Measurements from ENCODE around the gene SH3PXD2A.

The SH3PXD2A gene

DNA sequence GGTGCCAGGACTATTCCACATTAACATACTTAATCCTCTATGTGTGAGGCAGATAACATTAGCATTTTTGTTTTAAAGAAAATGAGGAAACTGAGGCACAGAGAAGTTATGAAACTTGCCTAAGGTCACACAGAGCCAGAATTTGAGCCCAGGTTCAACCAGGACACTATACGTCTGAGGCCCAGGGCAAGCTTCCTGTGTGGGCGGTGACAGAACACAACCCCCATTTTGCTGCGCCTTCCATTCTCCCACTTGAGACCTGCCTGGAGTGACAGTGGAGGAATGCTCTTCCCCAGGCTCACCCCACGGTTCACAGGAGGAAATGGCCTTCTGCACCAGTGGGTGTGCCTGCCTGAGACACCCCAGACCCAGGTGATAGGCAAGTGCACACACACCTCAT, 164.1 kb downstream of the SH3PXD2A start:
- H3K4me1 ChIP-seq, result peaks cover 14% of the 10 kb centered on the region
- no peaks in the 10 kb centered on the region for H3K36me3 ChIP-seq
- H3K4me3 ChIP-seq (ENCODE audit: low read depth, low read length), result no peak overlapping the region
- TF ChIP-seq, protein P1, sequence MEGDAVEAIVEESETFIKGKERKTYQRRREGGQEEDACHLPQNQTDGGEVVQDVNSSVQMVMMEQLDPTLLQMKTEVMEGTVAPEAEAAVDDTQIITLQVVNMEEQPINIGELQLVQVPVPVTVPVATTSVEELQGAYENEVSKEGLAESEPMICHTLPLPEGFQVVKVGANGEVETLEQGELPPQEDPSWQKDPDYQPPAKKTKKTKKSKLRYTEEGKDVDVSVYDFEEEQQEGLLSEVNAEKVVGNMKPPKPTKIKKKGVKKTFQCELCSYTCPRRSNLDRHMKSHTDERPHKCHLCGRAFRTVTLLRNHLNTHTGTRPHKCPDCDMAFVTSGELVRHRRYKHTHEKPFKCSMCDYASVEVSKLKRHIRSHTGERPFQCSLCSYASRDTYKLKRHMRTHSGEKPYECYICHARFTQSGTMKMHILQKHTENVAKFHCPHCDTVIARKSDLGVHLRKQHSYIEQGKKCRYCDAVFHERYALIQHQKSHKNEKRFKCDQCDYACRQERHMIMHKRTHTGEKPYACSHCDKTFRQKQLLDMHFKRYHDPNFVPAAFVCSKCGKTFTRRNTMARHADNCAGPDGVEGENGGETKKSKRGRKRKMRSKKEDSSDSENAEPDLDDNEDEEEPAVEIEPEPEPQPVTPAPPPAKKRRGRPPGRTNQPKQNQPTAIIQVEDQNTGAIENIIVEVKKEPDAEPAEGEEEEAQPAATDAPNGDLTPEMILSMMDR (IDR thresholded peaks at IDR 0.05; ENCODE audit: low read depth, low read length), result no peak
- H3K9me3 ChIP-seq, result no peaks in the 10 kb centered on the region
- no peaks in the 10 kb centered on the region for H3K27me3 ChIP-seq
- no peak for DNase-seq

DNA sequence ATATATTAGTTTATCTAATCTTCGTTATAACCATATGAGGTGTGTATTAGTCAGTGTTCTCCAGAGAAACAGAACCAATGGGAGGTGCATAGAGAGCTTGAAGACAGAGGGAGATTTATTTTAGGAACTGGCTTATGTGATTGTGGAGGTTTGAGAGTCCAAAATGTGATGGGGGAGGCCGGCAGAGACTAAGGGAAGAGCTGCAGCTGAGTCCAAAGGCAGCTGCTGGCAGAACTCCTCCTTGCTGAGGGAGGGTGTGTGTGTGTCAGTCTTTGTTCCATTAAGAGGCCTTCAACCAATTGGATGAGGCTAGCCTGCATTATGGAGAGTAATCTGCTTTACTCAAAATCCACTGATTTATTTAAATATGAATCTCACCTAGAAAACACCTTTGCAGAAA, 165.1 kb downstream of the SH3PXD2A start:
- Histone ChIP-seq H3K4me1 (peaks cover 9% of the 10 kb centered on the region), H3K27me3 (no peaks in the 10 kb centered on the region), H3K4me3 (ENCODE audit: low read depth, low read length) (no peak overlapping the region)

DNA sequence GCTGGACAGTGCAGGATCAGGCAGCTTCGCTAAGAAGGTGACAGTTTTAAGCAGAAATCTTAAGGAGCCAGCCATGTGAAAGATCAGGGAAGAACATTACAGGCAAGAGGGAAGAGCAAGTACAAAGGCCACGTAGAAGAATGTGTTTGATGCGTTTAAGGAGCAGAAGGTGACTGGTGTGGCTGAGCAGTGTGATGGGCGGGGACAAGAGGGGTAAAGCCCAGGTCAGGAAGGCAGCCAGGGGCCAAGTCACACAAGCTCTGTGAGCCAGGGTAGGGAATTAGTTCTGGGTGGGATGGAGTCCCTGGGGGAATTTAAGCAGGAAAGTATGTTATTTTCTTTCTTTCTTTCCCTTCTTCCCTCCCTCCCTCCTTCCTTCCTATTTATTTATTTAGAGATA, 166.9 kb downstream of the SH3PXD2A start:
- Histone ChIP-seq H3K4me3 (ENCODE audit: low read depth, low read length) (no peak overlapping the region), H3K4me1 (peaks cover 4% of the 10 kb centered on the region), H3K9me3 (no peaks in the 10 kb centered on the region), H3K36me3 (no peaks in the 10 kb centered on the region), H3K27me3 (no peaks in the 10 kb centered on the region)
- no peak for DNase-seq
- TF ChIP-seq, protein P1 (IDR thresholded peaks at IDR 0.05; ENCODE audit: low read depth, low read length), result no peak

More for the DNA sequence above, 165.1 kb downstream of the SH3PXD2A start:
- Histone ChIP-seq H3K9me3 (no peaks in the 10 kb centered on the region), H3K36me3 (no peaks in the 10 kb centered on the region)
- no peak for DNase-seq
- TF ChIP-seq, protein P1 (IDR thresholded peaks at IDR 0.05; ENCODE audit: low read depth, low read length), result no peak

DNA sequence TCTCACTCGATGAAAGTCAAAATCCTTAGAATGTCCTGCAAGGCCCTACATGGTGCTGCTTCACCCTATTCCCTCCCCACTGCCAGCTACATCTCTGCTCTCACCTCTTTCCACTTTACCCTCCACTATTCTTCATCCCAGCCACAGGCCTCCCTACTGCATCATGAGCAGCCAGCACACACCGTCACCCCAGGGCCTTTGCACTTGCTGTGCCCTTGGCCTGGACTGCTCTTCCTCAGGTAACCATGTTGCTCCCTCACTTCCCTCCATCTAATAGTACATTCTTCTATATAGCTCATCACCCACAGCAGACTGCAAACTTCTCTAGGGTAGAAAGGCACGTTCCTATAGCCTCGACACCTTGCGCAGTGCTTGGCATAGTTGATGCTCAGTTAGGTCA, 167.7 kb downstream of the SH3PXD2A start:
- Histone ChIP-seq H3K9me3 (no peaks in the 10 kb centered on the region), H3K4me1 (peaks cover 2% of the 10 kb centered on the region; the same call in 1 of the 2 replicates), H3K4me3 (ENCODE audit: low read depth, low read length) (no peak overlapping the region), H3K36me3 (no peaks in the 10 kb centered on the region), H3K27me3 (no peaks in the 10 kb centered on the region)
- TF ChIP-seq, protein P1 (IDR thresholded peaks at IDR 0.05; ENCODE audit: low read depth, low read length), result no peak
- DNase-seq, result no peak

DNA sequence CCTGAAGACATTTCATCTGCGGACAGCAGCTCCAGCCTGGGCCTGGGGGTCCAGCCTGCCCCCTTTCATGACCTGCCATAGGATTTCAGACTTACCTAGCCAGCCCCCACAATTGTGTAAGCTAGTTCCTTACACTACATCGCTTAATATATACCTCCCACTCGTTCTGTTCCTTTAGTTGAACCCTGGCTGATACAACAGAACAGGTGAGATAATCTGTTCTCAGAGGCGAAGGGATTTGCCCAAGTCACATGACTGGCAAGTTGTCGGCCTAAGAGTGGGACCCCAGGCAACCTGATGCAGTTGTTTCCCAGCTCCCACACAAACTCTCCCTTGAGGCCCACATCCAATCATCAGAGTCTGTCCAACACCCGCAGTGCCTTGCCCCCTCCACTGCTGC, 168.2 kb downstream of the SH3PXD2A start:
- DNase-seq, result no peak
- TF ChIP-seq, protein P1 (IDR thresholded peaks at IDR 0.05; ENCODE audit: low read depth, low read length), result no peak
- Histone ChIP-seq H3K9me3 (no peaks in the 10 kb centered on the region), H3K4me3 (ENCODE audit: low read depth, low read length) (no peak overlapping the region), H3K4me1 (peaks cover 2% of the 10 kb centered on the region; the same call in 1 of the 2 replicates), H3K36me3 (no peaks in the 10 kb centered on the region), H3K27me3 (no peaks in the 10 kb centered on the region)

DNA sequence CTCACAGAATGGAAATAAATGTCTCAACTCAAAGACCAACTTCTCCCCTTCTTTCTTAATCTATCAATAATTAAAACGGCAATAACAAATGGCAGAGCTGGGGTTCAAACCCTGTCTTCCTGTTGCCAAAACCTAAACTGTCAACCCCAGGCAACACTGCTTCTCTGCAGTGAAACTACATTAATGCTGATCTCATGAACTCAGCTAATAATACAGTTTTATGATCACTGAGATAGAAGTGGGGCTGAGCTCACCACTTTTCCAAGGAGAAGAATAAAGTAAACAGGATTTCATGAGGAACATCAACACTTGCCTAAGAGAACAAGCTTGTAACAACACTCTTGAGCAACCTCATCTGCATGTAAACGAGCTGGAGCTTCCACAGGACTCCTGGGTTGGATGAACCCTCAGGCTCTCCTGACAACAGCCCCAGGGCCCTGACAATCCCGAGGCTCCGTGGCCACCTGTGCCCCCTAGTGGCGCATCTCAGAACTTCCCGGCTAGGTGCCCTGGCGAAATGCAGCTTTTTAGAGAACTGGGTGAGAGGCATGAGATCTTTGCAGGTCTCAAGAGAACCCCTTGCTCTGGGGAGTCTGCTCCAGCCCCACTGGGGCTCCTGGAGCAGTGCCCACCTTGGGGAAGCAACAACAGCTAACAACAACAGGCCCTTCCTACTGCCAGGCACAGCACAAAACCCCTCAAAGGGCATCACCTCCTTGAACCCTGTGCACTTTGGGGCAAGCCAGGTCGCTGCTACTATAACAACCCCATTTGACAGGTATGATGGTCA, 169.3 kb downstream of the SH3PXD2A start:
- Histone ChIP-seq H3K4me1 (peaks cover 2% of the 10 kb centered on the region; the same call in 1 of the 2 replicates), H3K9me3 (no peaks in the 10 kb centered on the region), H3K27me3 (no peaks in the 10 kb centered on the region), H3K36me3 (no peaks in the 10 kb centered on the region), H3K4me3 (ENCODE audit: low read depth, low read length) (no peak overlapping the region)
- peak; percentile 73 for DNase-seq
- TF ChIP-seq, protein P1 (IDR thresholded peaks at IDR 0.05; ENCODE audit: low read depth, low read length), result peak; percentile 92
